DMS 273 (cell line): ENCODE data around the gene RBM38.

Source experiments
- DNase-seq: peaks from one replicate; lab custom pipeline; 2025; ENCODE audit not compliant: unreplicated experiment; lab: John Stamatoyannopoulos, UW

RBM38 gene

DNA sequence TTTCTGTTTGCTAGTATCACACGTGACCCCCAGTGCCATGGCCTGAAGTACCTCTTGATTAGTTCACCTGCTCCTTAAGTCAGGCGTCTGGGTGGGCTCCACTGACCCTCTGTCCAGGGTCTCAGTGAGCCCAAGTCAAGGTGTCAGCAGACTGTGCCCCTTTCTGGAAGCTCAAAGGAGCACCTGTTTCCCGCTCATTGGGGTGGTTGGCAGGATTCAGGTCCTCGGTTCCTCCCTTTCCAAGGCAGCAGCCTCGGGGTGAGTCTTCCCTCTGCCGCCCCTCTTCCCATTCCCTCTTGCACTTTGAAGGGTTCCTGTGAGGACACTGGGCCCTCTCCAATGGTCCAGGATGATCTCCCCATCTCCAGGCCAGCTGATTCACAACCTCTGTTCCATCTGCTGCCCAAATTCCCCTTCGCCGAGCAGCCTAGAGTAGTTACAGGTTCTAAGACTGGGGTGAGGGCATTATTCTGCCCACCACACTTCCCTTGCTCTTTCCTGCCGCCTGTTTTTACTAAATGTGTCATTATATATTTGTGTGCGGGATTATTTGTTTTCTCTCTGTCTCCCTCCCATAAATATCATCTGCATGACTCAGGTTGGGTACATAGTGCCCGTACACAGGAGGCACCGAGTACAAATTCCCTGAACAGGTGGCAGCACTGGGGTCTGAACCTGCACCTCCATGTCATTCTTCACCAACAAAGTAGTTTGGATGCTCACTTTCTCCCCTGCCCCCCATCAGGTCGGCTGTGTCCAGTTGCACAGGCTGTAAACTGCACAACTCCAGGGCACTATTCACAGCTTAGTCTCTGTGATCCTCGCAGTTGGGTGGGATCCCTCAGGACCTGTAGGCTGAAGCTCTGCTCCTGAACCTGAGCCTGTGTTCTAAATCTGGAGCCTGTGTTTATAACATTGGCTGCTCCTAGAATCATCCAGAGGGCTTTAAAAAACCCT, 58.5 kb downstream of the RBM38 start:
- no peak for DNase-seq

DNA sequence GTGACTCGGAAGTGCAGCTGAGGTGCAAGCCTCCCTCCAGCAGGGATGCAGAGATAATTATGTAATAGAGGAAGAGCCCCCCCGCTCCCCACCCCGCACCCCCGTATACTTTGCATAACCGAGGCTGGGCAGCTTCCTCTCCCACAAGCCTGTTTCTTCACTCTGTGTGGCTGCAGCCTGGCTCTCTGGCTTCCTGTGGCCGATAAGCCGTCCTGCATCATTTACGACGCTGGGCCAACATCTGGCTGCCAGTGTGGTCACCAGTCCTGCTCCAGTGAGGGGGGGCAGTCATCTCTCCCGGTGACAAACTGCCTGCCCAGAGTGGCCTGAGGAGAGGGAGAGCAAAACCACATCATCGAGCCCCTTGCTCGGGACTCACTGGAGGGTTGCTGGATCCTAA, 59.2 kb downstream of the RBM38 start:
- peak; percentile 41 for DNase-seq

DNA sequence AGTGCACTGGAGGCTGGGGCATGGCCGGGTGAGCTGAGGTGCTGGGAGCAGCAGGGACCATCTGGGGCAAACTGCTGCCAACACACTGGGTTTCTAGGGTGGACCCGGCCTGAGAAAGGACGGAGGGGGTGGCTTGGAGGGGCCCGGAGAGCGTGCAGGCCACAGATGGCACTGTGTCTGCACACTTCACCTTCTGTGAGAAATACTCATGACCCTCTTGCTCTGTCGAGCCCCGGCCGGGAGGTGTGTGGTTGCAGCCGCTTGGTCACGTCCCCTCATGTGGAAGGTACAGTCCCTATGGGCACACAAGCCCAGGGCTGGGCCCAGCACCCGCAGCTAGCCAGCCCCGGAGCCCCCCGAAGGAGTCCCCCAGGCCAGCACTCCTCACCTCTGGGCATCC, 59.7 kb downstream of the RBM38 start:
- peak; percentile 62 for DNase-seq

GRCh38 chr20:57451431-57451794, 60.2 kb downstream of the RBM38 start:
- DNase-seq, result no peak

- peak; percentile 60 for DNase-seq
Observed at GRCh38 chr20:57451795-57452661, 60.8 kb downstream of the RBM38 start.

- no peak for DNase-seq
Observed at GRCh38 chr20:57455386-57455785, 64.2 kb downstream of the RBM38 start.

DNA sequence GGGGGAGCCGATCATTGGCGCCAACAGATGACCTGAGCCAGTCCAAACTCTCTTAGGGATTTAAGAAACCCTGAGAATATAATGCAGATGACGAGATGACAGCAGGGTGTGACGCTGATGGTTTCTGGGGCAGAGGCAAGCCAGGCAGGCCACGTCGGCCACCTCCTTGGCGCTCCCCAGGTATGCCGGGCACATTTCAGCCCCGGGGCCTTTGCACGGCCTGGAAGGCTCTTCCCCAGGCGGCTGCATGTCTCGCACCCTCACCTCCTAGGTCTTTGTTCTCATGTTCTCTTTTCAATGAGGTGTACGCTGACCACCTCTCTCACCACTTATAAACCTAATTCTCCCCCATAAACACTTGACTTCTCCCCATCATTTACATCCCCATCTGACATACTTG, 64.9 kb downstream of the RBM38 start:
- DNase-seq, result no peak

DNA sequence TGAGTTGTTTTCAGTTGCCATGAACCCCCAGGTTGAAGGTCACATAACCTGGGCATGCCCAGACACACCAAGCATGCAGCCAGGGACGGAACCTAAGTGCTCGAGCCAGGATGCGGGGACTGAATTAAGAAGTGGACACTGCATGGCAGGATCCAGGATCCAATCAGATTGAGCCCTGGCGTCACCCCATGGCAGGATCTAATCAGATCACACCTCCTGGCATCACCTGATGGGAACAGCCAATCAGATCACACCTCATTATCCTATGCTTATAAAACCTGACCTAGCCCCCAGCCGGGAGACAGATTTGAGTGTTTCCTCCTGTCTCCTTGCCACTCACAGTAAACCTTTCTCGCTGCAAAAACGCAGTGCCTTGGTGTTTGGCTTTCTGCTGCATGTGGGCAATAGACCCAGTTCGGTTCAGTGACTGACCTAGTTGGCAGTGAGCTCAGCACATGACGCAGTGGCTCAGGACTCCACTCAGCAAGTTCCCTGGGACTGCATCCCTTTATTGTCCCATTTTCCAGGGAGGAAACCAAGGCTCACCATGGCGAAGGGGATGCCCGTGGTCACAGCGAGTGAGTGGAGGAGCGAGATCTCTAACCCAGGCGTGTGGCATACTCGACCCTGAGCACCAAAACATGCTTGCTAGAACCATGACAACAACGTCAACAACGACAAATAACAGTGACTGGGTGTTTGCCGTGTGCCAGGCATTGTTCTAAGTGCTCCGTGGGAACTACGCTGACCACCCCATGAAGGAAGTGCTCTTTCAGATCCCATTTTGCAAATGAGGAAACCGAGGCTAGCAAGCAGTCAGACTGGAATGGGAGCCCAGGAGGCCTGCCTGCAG, 66.3 kb downstream of the RBM38 start:
- DNase-seq, result peak; percentile 33

GRCh38 chr20:57458400-57459160, 67.4 kb downstream of the RBM38 start:
- peak; percentile 21 for DNase-seq
